ENCODE data around the gene MFAP3. TPM values are rescaled to one million over a fixed set of nuclear protein-coding genes. Genes with fewer than 3 reads are reported as not detected.

MFAP3 gene
- total RNA-seq, 1 experiment from 2014 or later: 18.5 TPM

- Histone ChIP-seq H3K4me3 (replicated peaks in 1 of 2; ENCODE audit: low read depth in 1 of 2, low read length in 2 of 2) (no peak overlapping the region), H4K20me1 (ENCODE audit: insufficient read depth) (no peaks in the 10 kb centered on the region; the same call in 1 of the 2 replicates), H3K36me3 (ENCODE audit: control insufficient read depth in 1 of 2, insufficient read depth in 2 of 2, low read length in 2 of 2) (no peaks in the 10 kb centered on the region; a peak in 1 of 4 replicates), H3K27ac (ENCODE audit: low read depth, low read length) (no peak overlapping the region), H3K4me1 (ENCODE audit: control insufficient read depth in 1 of 2, insufficient read depth in 2 of 2, low read length in 2 of 2) (peaks cover 3 to 4% of the 10 kb centered on the region in 2 experiments), H3K9me3 (ENCODE audit: control insufficient read depth in 1 of 2, insufficient read depth in 1 of 2, low read depth in 1 of 2, low read length in 2 of 2) (no peaks in the 10 kb centered on the region), H3K4me2 (ENCODE audit: low read length) (no peak overlapping the region), H3K9ac (ENCODE audit: low read length) (no peak overlapping the region), H2AFZ (ENCODE audit: low read depth, low read length, poor library complexity, severe bottlenecking) (no peak overlapping the region), H3K27me3 (ENCODE audit: insufficient read depth, low read length) (no peaks in the 10 kb centered on the region), H3K79me2 (ENCODE audit: insufficient read depth, low read length) (peaks cover 72% of the 10 kb centered on the region), H3K9me2 (ENCODE audit: insufficient read depth) (no peaks in the 10 kb centered on the region)
- BruUV-seq (replicated peaks): no TSS peak
- RAD21 ChIA-PET (ENCODE audit: low non-redundant PET in 1 of 2, low total read pairs in 2 of 2, uncharacterized antibody in 2 of 2, unreplicated experiment in 2 of 2): no interaction called here
- no peak for DNase-seq (ENCODE audit: low read depth, low spot score)
- CTCF ChIA-PET: no interaction called here
- POLR2A ChIA-PET: no interaction called here
- no peak for TF ChIP-seq ATF3 (IDR thresholded peaks at IDR 0.05)
- no peak for TF ChIP-seq ELF1 (IDR thresholded peaks at IDR 0.05; ENCODE audit: borderline replicate concordance, low read depth)
- TF ChIP-seq TCF7L2 (IDR thresholded peaks at IDR 0.05; ENCODE audit: borderline replicate concordance, extremely low read depth, insufficient read depth, insufficient read length): no peak
- ATAC-seq: no peak
- intact Hi-C loops (cut with micrococcal nuclease): no loop called here
Measured at GRCh38 chr5:154044581-154044980, 5.8 kb downstream of the MFAP3 start.

GRCh38 chr5:154046486-154046885, 7.7 kb downstream of the MFAP3 start:
- TF ChIP-seq POLR2A (IDR thresholded peaks at IDR 0.05; ENCODE audit: borderline replicate concordance, extremely low read depth, insufficient read depth, insufficient read length) (no peak), ZNF274 (IDR thresholded peaks at IDR 0.05; ENCODE audit: low read depth, low read length) (no peak), RAD21 (IDR thresholded peaks at IDR 0.05; ENCODE audit: low read depth) (no peak), YY1 (IDR thresholded peaks at IDR 0.05; ENCODE audit: extremely low read depth, insufficient replicate concordance, low read depth, low read length) (no peak), EGR1 (IDR thresholded peaks at IDR 0.05; ENCODE audit: low read depth) (no peak), ZBTB33 (IDR thresholded peaks at IDR 0.05; ENCODE audit: extremely low read depth, insufficient replicate concordance, low read length) (no peak), SRF (IDR thresholded peaks at IDR 0.05; ENCODE audit: low read depth) (no peak), CBX3 (IDR thresholded peaks at IDR 0.05; ENCODE audit: low read depth) (no peak), POLR2AphosphoS5 (IDR thresholded peaks at IDR 0.05; ENCODE audit: low read depth, low read length) (no peak)
- no TSS peak for BruUV-seq (replicated peaks)
- DNase-seq (ENCODE audit: low read depth, low spot score) (no peak), ATAC-seq (no peak)
- H3K79me2 ChIP-seq (ENCODE audit: insufficient read depth, low read length): peaks cover 53% of the 10 kb centered on the region
- no peaks in the 10 kb centered on the region for H3K4me1 ChIP-seq (ENCODE audit: control insufficient read depth in 1 of 2, insufficient read depth in 2 of 2, low read length in 2 of 2)
- H4K20me1 ChIP-seq (ENCODE audit: insufficient read depth): no peaks in the 10 kb centered on the region; the same call in 1 of the 2 replicates
- H3K9me2 ChIP-seq (ENCODE audit: insufficient read depth): no peaks in the 10 kb centered on the region
- ChIA-PET RAD21 (ENCODE audit: low non-redundant PET in 1 of 2, low total read pairs in 2 of 2, uncharacterized antibody in 2 of 2, unreplicated experiment in 2 of 2) (no interaction called here), POLR2A (no interaction called here), CTCF (no interaction called here)
- H2AFZ ChIP-seq (ENCODE audit: low read depth, low read length, poor library complexity, severe bottlenecking): no peak overlapping the region
- H3K9me3 ChIP-seq (ENCODE audit: control insufficient read depth in 1 of 2, insufficient read depth in 1 of 2, low read depth in 1 of 2, low read length in 2 of 2): no peaks in the 10 kb centered on the region
- no peak overlapping the region for H3K4me3 ChIP-seq (replicated peaks in 1 of 2; ENCODE audit: low read depth in 1 of 2, low read length in 2 of 2)
- H3K27ac ChIP-seq (ENCODE audit: low read depth, low read length): no peak overlapping the region
- intact Hi-C loops (cut with micrococcal nuclease): no loop called here
- no peak overlapping the region for H3K4me2 ChIP-seq (ENCODE audit: low read length)
- H3K36me3 ChIP-seq (ENCODE audit: control insufficient read depth in 1 of 2, insufficient read depth in 2 of 2, low read length in 2 of 2): no peaks in the 10 kb centered on the region; a peak in 1 of 4 replicates
- no peak overlapping the region for H3K9ac ChIP-seq (ENCODE audit: low read length)
- H3K27me3 ChIP-seq (ENCODE audit: insufficient read depth, low read length): no peaks in the 10 kb centered on the region
